Measurements from ENCODE around the gene DMD.

Gene DMD

DNA sequence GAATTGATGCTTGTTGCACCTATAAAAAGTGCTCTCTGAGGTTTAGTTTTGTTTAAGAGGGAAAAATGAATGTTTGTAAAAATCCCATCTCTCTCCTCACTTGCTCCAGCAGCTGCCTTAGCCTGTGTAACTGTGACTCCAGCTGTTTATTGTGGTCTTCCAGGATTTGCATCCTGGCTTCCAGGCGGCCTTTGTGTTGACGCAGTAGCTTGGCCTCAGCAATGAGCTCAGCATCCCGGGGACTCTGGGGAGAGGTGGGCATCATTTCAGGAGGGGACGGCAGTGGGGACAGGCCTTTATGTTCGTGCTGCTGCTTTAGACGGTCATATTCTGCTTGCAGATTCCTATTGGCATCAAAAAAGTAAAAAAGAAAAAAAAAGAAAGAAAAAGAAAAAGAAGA lies 2064.2 kb downstream of the DMD start:
- H2AFZ ChIP-seq (ENCODE audit: low read depth, low read length), result no peak overlapping the region
- H3K27me3 ChIP-seq (ENCODE audit: insufficient read depth, low read length), result no peaks in the 10 kb centered on the region
- H3K36me3 ChIP-seq (ENCODE audit: insufficient read depth, low read length), result peaks cover 3% of the 10 kb centered on the region
- no peaks in the 10 kb centered on the region for H3K9me3 ChIP-seq (ENCODE audit: low read length)
- no peak overlapping the region for H3K4me3 ChIP-seq (ENCODE audit: low read length)
- H3K4me1 ChIP-seq (ENCODE audit: insufficient read depth, low read length), result no peaks in the 10 kb centered on the region

GRCh38 chrX:31139961-31140360 lies 2071.4 kb downstream of the DMD start:
- Histone ChIP-seq H3K9me3 (ENCODE audit: low read length) (peaks cover 4% of the 10 kb centered on the region), H2AFZ (ENCODE audit: low read depth, low read length) (no peak overlapping the region), H3K4me1 (ENCODE audit: insufficient read depth, low read length) (no peaks in the 10 kb centered on the region), H3K27me3 (ENCODE audit: insufficient read depth, low read length) (no peaks in the 10 kb centered on the region), H3K4me3 (ENCODE audit: low read length) (no peak overlapping the region), H3K36me3 (ENCODE audit: insufficient read depth, low read length) (no peaks in the 10 kb centered on the region)

DNA sequence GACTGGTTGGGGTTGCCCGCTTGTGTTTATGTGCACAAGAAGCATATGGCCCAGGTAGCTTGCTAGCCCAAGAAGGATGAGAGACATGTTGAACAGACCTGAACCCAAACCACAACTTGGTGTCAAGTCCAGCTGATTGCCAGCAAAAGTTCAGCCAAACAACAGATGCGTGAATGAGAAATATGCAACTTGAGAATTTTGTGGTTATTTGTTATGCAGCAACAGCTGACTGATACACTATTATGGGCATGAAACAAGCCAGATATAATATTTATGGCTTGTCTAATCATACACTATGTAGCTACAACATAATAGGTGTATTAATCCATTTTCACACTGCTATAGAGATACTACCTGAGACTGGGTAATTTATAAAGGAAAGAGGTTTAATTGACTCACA lies 2073.2 kb downstream of the DMD start:
- Histone ChIP-seq H3K4me3 (ENCODE audit: low read length) (no peak overlapping the region), H2AFZ (ENCODE audit: low read depth, low read length) (no peak overlapping the region), H3K4me1 (ENCODE audit: insufficient read depth, low read length) (peaks cover under 1% of the 10 kb centered on the region), H3K36me3 (ENCODE audit: insufficient read depth, low read length) (no peaks in the 10 kb centered on the region), H3K27me3 (ENCODE audit: insufficient read depth, low read length) (no peaks in the 10 kb centered on the region), H3K9me3 (ENCODE audit: low read length) (peaks cover 4% of the 10 kb centered on the region)

- H3K36me3 ChIP-seq (ENCODE audit: insufficient read depth, low read length), result no peaks in the 10 kb centered on the region
- H2AFZ ChIP-seq (ENCODE audit: low read depth, low read length), result no peak overlapping the region
- H3K4me1 ChIP-seq (ENCODE audit: insufficient read depth, low read length), result peaks cover 6% of the 10 kb centered on the region
- H3K27me3 ChIP-seq (ENCODE audit: insufficient read depth, low read length), result no peaks in the 10 kb centered on the region
- H3K4me3 ChIP-seq (ENCODE audit: low read length), result no peak overlapping the region
- H3K9me3 ChIP-seq (ENCODE audit: low read length), result peaks cover 4% of the 10 kb centered on the region
Measured at GRCh38 chrX:31136144-31136611, 2075.2 kb downstream of the DMD start.

GRCh38 chrX:31132821-31133241 lies 2078.5 kb downstream of the DMD start:
- peaks cover 6% of the 10 kb centered on the region for H3K4me1 ChIP-seq (ENCODE audit: insufficient read depth, low read length)
- peaks cover 1% of the 10 kb centered on the region for H3K9me3 ChIP-seq (ENCODE audit: low read length)
- no peaks in the 10 kb centered on the region for H3K36me3 ChIP-seq (ENCODE audit: insufficient read depth, low read length)
- H3K4me3 ChIP-seq (ENCODE audit: low read length), result no peak overlapping the region
- no peaks in the 10 kb centered on the region for H3K27me3 ChIP-seq (ENCODE audit: insufficient read depth, low read length)
- no peak overlapping the region for H2AFZ ChIP-seq (ENCODE audit: low read depth, low read length)

DNA sequence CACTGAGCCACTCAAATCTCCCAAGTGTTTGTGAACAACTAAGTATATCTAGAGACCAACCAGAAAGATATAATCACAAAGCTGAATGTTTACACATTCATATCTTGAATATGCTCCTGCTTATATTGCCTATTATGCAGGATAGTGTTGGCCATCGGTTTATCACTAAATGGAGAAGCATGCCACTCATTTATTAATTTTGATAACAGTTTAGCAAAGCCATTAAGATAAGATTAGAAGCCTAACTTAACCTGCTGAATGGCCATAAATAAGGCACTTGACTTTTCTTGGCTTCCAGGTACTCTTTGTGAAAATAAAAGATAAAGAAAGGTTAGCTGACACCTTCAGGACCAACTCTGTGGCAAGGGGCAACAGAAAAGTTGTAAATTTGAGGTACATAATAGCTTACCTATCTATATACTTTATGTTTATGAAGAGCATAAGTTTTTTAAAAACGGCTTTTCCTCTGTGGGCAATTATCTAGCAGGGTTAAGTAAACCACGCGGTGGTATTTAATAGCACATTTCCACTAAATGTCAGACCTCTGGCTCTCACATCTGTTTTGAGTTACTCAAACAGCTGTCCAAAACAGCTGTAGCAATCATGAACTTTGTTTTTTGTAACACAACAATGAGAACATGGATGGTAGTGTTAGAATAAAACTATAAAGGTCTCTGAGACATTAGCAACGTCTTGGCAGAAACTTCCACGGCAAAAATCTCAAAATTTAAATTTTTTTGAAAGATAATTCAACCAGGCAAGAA lies 2080.7 kb downstream of the DMD start:
- Histone ChIP-seq H3K4me1 (ENCODE audit: insufficient read depth, low read length) (peaks cover 20% of the 10 kb centered on the region), H3K9me3 (ENCODE audit: low read length) (no peaks in the 10 kb centered on the region), H2AFZ (ENCODE audit: low read depth, low read length) (no peak overlapping the region), H3K36me3 (ENCODE audit: insufficient read depth, low read length) (no peaks in the 10 kb centered on the region), H3K4me3 (ENCODE audit: low read length) (no peak overlapping the region), H3K27me3 (ENCODE audit: insufficient read depth, low read length) (no peaks in the 10 kb centered on the region)

GRCh38 chrX:31128855-31129254 lies 2082.5 kb downstream of the DMD start:
- Histone ChIP-seq H3K27me3 (ENCODE audit: insufficient read depth, low read length) (no peaks in the 10 kb centered on the region), H3K4me3 (ENCODE audit: low read length) (no peak overlapping the region), H3K9me3 (ENCODE audit: low read length) (no peaks in the 10 kb centered on the region), H3K4me1 (ENCODE audit: insufficient read depth, low read length) (peaks cover 23% of the 10 kb centered on the region), H2AFZ (ENCODE audit: low read depth, low read length) (no peak overlapping the region), H3K36me3 (ENCODE audit: insufficient read depth, low read length) (no peaks in the 10 kb centered on the region)

DNA sequence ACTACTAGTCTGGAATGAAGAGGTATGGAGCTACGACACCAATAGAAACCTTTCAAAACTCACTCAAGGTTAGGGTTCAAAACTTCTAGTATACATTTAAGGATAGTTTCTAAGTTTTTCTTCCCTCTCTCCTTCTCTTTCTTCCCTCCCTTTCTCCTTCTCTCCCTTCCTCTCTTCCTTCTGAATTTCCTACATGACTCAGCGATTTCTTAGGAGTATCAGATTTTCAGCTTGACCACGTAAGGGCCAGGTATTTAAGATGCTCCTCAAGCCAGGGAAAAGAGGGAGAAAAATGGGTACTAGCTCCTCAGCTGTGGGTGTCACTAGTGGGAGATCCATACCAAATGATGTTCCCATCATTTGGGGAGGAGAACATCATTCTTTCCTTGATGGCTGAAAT lies 2083.6 kb downstream of the DMD start:
- no peaks in the 10 kb centered on the region for H3K9me3 ChIP-seq (ENCODE audit: low read length)
- H3K4me1 ChIP-seq (ENCODE audit: insufficient read depth, low read length), result peaks cover 19% of the 10 kb centered on the region
- H2AFZ ChIP-seq (ENCODE audit: low read depth, low read length), result no peak overlapping the region
- no peaks in the 10 kb centered on the region for H3K36me3 ChIP-seq (ENCODE audit: insufficient read depth, low read length)
- H3K27me3 ChIP-seq (ENCODE audit: insufficient read depth, low read length), result no peaks in the 10 kb centered on the region
- no peak overlapping the region for H3K4me3 ChIP-seq (ENCODE audit: low read length)

DNA sequence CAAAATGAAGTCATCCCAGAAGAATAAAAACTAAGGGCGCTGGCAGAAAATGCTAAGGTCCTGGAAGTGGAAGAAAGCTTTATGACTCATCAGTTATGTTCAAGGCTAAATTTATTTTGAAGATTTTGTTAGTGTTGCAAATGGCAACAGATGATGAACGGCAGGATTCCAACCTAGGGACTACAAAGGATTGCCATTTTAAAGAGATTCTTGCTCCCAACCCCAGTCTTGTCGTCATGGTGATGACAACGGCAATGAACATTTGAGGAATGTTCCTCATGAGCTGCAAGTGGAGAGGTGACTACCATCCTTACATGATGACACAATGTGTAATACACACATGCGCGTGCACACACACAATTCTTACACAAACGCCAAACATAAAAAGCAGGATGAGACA lies 2085.1 kb downstream of the DMD start:
- Histone ChIP-seq H3K4me3 (ENCODE audit: low read length) (no peak overlapping the region), H3K27me3 (ENCODE audit: insufficient read depth, low read length) (no peaks in the 10 kb centered on the region), H3K9me3 (ENCODE audit: low read length) (no peaks in the 10 kb centered on the region), H3K36me3 (ENCODE audit: insufficient read depth, low read length) (no peaks in the 10 kb centered on the region), H3K4me1 (ENCODE audit: insufficient read depth, low read length) (peaks cover 17% of the 10 kb centered on the region), H2AFZ (ENCODE audit: low read depth, low read length) (no peak overlapping the region)

DNA sequence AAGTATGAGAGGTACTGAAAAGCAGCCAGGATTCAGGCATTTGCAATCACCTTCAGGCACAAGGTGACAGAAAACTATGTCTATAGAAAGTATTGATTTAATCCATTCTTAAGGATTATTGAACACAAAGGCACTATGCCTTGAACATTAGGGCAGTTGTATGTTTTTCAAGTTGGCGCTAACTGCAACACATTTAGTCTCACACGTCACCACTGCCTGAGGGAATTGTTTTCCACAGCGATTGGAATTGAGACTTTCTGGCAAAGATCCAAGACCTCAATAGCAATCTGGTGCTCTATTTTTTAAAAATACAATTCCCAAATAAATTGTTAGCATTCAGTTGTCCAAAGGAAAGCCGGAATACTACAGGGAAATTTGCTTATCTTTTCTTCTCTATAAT lies 2086.8 kb downstream of the DMD start:
- no peak overlapping the region for H3K4me3 ChIP-seq (ENCODE audit: low read length)
- H3K27me3 ChIP-seq (ENCODE audit: insufficient read depth, low read length), result no peaks in the 10 kb centered on the region
- no peaks in the 10 kb centered on the region for H3K36me3 ChIP-seq (ENCODE audit: insufficient read depth, low read length)
- peaks cover 17% of the 10 kb centered on the region for H3K4me1 ChIP-seq (ENCODE audit: insufficient read depth, low read length)
- no peaks in the 10 kb centered on the region for H3K9me3 ChIP-seq (ENCODE audit: low read length)
- no peak overlapping the region for H2AFZ ChIP-seq (ENCODE audit: low read depth, low read length)

GRCh38 chrX:31123335-31123734 lies 2088.0 kb downstream of the DMD start:
- Histone ChIP-seq H3K4me3 (ENCODE audit: low read length) (no peak overlapping the region), H3K9me3 (ENCODE audit: low read length) (no peaks in the 10 kb centered on the region), H3K4me1 (ENCODE audit: insufficient read depth, low read length) (peaks cover 17% of the 10 kb centered on the region), H3K36me3 (ENCODE audit: insufficient read depth, low read length) (no peaks in the 10 kb centered on the region), H2AFZ (ENCODE audit: low read depth, low read length) (no peak overlapping the region), H3K27me3 (ENCODE audit: insufficient read depth, low read length) (no peaks in the 10 kb centered on the region)

- no peaks in the 10 kb centered on the region for H3K9me3 ChIP-seq (ENCODE audit: low read length)
- H3K4me1 ChIP-seq (ENCODE audit: insufficient read depth, low read length), result no peaks in the 10 kb centered on the region
- no peaks in the 10 kb centered on the region for H3K27me3 ChIP-seq (ENCODE audit: insufficient read depth, low read length)
- no peak overlapping the region for H2AFZ ChIP-seq (ENCODE audit: low read depth, low read length)
- H3K36me3 ChIP-seq (ENCODE audit: insufficient read depth, low read length), result no peaks in the 10 kb centered on the region
- no peak overlapping the region for H3K4me3 ChIP-seq (ENCODE audit: low read length)
Measured at GRCh38 chrX:31117266-31117665, 2094.1 kb downstream of the DMD start.

DNA sequence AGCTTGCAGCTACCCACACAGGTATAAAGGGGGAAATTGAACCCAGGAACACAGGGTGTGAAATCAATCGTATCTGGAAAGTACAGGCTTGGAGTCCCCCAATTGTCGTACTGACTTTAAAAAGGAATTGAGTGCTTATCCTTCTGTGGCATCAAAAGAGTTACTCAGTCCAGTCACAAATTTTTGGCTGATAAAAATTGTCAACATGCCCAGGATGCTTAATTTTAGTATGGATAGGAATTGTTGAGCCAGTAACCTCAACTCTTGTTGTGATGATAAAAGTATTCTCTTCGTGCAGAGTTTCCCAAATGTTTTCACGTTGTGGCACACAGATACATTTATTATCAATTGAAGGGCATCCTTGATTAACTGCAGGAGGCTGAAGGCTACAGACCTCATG lies 2096.0 kb downstream of the DMD start:
- H3K9me3 ChIP-seq (ENCODE audit: low read length), result no peaks in the 10 kb centered on the region

GRCh38 chrX:31114858-31115257 lies 2096.5 kb downstream of the DMD start:
- H3K36me3 ChIP-seq (ENCODE audit: insufficient read depth, low read length), result no peaks in the 10 kb centered on the region

More for the DNA sequence above, 2096.0 kb downstream of the DMD start:
- Histone ChIP-seq H3K36me3 (ENCODE audit: insufficient read depth, low read length) (no peaks in the 10 kb centered on the region), H3K4me3 (ENCODE audit: low read length) (no peak overlapping the region), H2AFZ (ENCODE audit: low read depth, low read length) (no peak overlapping the region), H3K4me1 (ENCODE audit: insufficient read depth, low read length) (no peaks in the 10 kb centered on the region), H3K27me3 (ENCODE audit: insufficient read depth, low read length) (no peaks in the 10 kb centered on the region)

More at GRCh38 chrX:31114858-31115257, 2096.5 kb downstream of the DMD start:
- Histone ChIP-seq H3K4me3 (ENCODE audit: low read length) (no peak overlapping the region), H3K4me1 (ENCODE audit: insufficient read depth, low read length) (no peaks in the 10 kb centered on the region), H3K9me3 (ENCODE audit: low read length) (no peaks in the 10 kb centered on the region), H3K27me3 (ENCODE audit: insufficient read depth, low read length) (no peaks in the 10 kb centered on the region), H2AFZ (ENCODE audit: low read depth, low read length) (no peak overlapping the region)
